SK-N-MC (cell line): ENCODE data around the gene RLBP1.

Experiments
- EZH2 ChIP-seq: fragments of 200-600 bp; sonication (generic); IDR thresholded peaks from one replicate; pipeline ENCODE4 v1.6.1; 2017; ENCODE audit warnings: antibody characterized with exemption
- POLR2AphosphoS5 ChIP-seq: IDR thresholded peaks from 2 replicates; pipeline ENCODE4 v1.6.1; 2012; ENCODE audit warnings: mild to moderate bottlenecking, low read depth, low read length, borderline replicate concordance

- TF ChIP-seq POLR2AphosphoS5: no peak
- TF ChIP-seq EZH2: no peak
Measured at GRCh38 chr15:89198934-89199333, 22.4 kb downstream of the RLBP1 start.
